T-helper 9 cell (primary cell): Measurements from ENCODE around the gene EPC2.

Experiments
- DNase-seq: peaks from one replicate; pipeline ENCODE4 v3.0.0-alpha.2; 2020
- total RNA-seq, 2 donors: gene quantifications; one replicate each; lab custom pipeline; 2026; lab: John Stamatoyannopoulos, UW

Gene EPC2, protein sequence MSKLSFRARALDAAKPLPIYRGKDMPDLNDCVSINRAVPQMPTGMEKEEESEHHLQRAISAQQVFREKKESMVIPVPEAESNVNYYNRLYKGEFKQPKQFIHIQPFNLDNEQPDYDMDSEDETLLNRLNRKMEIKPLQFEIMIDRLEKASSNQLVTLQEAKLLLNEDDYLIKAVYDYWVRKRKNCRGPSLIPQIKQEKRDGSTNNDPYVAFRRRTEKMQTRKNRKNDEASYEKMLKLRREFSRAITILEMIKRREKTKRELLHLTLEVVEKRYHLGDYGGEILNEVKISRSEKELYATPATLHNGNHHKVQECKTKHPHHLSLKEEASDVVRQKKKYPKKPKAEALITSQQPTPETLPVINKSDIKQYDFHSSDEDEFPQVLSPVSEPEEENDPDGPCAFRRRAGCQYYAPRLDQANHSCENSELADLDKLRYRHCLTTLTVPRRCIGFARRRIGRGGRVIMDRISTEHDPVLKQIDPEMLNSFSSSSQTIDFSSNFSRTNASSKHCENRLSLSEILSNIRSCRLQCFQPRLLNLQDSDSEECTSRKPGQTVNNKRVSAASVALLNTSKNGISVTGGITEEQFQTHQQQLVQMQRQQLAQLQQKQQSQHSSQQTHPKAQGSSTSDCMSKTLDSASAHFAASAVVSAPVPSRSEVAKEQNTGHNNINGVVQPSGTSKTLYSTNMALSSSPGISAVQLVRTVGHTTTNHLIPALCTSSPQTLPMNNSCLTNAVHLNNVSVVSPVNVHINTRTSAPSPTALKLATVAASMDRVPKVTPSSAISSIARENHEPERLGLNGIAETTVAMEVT
- 104 to 115 reads per million in 2 donors for total RNA-seq

DNA sequence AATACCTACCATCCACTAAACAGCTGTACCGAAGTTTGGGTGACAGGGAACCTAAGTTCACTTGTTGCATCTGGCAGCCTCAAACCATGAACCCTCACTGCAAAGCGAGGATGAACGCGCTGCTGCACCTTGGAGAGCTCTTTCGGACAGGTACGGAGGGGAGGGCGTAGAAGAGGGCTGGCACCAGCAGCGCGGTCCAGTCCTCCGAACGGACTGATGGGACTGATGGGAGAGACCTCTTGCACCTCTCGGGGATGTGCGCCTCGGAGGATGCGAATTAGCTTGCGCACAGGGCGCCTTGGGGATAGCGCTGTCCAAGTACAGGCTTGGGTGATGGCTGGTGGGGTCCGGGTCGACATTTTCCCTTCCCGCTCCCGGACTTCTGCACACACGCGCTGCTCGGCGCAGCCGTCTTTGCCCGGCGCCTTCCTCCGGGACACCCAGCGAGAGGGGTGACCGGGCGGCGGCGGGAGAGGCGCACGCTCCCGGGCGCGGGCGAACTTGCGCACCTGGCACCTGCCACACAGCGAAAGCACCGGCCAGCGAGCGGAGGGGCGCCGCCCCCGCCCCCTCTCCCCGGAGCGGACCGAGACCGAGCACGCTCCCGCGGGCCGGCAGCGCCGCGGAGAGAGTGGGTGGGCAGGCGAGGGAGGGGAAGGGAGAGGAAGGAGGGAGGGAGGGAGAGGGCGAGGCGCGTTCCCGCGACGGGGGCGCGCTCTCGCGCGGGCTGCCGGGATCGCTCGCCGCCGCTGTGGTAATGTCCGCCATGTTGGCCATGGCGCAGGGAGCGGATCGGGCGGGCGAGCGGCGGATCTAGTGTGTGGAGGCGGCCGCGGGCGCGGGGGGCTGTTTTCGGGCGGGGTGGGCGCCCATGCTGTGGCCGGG, at the start of gene EPC2:
Gene EPC2 (plus strand): TSS at position 754 of the 885 bp plus-strand sequence. CDS start 267 bp downstream, outside the sequence.
- peak; percentile 81 for DNase-seq

DNA sequence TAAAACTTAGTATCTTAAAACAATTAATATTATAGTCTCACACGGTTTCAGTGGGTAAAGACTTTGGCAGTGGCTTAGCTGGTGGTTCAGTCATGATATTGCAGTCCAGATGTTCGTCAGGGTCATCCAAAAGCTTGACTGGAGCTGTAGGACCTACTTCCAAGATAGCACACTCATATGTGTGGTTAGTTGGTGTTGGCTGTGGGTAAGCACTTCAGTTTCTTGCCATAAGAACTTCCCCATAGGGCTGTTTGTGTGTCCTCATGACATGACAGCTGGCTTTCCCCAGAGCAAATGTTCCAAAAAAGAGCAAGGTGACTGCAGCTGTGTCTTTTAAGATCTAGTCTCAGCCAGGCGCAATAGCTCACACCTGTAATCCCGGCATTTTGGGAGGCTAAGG, 48.5 kb upstream of the EPC2 start:
- no peak for DNase-seq

DNA sequence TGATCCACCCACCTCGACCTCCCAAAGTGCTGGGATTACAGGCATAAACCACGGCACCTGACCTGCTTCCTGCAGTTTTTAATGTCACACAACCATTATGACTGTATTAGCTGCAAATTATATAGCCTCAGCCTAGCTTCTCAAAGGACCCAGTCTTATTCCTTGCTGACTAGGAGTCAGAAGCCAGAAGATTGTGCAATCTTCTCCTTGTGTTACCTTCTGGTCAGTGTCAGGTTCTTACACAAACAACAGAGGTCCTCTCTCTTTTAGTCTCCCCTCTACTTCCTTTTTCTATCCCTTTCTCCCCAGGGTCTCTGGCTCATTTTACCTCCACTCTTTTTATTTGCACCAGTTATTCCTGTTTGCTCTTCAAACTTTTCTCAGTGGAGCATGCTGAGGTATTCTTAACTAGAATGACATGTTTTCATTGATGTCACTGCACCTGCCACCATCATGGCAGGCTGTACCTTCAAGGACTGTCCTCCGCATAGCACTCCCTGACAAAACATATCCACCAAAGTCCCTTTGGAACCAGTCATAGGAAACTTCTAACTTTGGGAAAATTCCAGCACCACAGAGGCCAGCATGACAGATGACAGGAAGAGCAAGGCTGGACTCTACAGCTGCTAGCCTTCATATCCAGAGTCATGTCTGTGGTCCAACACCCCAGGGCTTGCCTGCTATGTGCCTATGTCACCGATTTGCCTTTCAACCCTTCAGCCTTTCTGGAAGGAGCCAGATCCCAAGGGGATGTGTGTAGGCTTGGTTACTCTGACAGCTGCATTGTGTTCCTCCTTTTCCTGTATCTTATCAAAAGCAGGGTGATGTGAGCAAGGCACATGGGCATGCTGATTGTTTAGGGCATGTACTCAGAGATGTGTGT, 45.2 kb upstream of the EPC2 start:
- DNase-seq: no peak

DNA sequence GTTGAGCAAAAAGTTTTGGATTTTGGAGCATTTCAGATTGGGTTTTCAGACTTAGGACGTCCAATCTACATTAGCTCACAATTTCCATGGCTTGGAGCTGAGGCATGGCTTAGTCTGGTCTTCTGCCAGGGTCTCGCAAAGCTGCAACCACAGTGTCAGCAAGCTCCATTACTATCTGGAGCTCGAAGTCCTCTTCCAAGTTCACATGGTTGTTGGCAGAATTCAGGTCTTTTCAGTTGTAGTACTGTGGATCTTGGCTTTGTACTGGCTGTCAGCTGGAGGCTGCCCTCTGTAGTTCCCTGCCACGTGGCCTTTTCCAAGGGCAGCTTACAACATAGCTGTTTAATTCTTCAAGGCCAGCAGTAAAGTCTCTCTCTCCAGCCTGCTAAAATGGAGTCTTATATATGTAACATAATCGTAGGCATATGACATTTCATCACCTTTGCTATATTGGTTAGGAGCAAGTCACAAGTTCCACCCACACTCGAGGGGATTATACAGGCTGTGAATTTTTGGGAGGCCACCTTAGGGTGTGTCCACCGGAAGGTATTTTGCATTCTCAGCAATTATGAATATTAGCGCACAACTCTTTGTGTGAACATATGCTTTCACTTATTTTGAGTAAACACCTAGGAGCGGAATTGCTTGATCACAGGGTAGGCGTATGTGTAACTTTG, 41.5 kb upstream of the EPC2 start:
- no peak for DNase-seq

DNA sequence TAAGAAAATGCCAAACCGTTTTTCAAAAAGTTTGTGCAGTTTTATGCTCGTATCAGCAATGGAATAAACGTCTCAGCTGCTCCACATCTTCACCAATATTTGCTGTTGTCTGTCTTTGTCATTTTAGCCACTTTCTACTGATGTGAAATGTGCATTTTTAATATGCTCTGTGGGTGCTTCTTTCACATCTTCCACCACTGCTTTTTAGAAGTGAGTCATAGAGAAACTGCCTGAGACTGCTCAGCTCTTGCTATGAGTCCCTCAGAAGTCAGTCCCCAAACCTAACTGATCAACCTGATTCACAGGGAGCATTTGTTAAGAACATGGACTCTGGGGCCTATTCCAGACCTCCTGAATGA, 41.0 kb upstream of the EPC2 start:
- DNase-seq: no peak

DNA sequence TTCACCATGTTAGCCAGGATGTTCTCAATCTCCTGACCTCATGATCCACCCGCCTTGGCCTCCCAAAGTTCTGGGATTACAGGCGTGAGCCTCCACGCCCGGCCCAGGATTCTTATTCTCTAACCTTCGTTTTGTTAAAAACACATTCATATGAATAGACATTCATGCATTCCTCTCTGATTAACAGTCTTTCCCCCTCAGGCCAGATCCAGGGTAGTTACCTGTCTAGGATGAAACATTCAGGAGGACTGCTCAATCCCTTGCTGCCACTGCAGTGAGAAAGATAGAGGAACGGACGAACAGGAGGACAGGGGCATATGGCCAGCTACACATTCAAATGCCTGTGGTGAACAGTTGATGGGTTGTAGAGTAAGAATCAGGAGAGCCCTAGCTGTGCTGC, 39.6 kb upstream of the EPC2 start:
- no peak for DNase-seq

DNA sequence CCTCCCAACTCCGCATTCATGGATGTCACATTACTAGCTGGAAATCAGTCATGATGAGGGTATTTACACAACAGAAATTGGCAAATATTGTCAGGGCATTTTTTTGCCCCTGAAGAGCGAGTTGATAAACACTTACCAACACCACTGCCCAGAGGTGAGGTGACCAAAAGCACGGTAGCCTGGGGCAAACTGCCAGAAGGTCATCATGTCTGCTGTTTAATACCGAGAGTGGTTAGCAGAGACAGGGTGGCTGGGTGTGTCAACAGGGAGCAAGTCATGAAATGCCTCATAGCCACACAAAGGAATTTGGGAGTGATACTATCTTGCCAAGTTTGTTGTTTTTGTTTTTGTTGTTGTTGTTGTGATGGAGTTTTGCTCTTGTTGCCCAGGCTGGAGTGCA, 37.0 kb upstream of the EPC2 start:
- DNase-seq: no peak

DNA sequence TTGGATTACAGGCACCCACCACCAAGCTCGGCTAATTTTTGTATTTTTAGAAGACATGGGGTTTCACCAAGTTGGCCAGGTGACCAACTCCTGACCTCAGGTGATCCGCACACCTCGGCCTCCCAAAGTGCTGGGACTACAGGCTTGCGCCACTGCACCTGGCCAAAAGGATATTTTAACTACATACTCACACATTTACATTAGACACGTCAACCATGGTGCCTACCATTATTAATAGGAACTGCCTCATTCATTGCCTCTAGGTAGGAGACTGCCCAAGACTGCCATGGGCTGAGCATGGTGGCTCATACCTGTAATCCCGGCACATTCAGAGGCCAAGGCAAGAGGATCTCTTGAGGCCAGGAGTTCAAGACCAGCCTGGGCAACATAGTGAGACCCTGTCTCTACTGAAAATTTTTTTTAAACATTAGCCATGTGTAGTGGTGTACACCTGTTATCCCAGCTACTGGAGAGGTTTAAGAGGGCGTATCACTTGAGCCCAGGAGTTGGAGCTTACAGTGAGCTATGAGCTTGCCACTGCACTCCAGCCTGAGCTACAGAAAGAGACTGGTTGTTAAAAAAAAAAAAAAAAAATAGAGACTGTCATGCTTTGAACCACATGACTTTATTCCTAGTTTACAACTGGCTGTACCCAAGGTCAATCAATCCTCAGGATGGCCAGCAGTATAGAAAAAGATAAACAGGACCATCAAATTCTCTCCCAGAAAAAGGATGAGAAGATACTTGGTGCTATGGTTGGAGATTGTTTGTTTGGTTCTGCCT, 31.1 kb upstream of the EPC2 start:
- no peak for DNase-seq

DNA sequence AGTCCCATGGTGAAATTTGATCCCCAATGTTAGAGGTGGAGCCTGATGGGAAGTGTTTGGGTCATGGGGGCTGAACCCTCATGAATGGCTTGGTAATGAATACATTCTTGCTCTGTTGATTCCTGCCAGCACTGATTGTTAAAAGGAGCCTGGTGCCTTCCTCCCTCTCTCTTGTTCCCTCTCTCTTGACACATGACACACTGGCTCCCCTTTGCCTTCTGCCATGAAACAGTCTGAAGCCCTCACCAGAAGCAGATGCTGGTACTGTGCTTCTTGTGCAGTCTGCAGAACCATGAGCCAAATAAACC, 30.6 kb upstream of the EPC2 start:
- no peak for DNase-seq

DNA sequence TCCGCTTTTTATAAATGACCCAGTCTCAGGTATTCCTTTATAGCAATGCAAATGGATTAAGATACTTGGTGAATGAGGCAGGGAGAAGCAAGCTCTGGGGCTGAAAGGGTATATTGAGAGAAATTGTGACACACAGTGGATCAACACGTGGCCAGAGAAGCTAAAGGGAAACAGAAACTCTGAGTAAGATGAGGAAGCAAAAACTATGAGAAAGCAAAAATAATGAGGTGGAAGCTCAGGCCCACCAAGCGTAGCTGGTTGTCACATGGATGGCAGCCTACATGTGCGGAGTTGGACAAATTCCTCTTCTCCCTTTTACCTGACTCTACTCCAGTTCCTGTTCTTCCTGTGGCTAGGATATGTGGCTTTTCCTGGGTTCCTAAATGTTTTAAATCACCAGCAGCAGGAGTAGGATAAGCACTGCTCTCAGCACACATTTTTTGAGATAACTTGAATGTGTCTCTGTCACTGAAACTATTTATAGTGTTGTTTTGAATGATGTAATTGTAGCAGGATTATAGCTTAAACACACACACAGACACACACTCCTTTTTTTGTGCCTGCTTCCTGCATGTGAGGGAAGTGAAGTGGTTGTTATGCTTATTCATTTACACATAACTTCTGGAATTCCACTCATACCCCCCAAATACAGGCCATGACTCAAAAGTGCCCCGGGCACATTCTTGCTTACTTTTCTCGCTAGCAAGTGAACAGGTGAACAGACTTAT, 30.1 kb upstream of the EPC2 start:
- no peak for DNase-seq

DNA sequence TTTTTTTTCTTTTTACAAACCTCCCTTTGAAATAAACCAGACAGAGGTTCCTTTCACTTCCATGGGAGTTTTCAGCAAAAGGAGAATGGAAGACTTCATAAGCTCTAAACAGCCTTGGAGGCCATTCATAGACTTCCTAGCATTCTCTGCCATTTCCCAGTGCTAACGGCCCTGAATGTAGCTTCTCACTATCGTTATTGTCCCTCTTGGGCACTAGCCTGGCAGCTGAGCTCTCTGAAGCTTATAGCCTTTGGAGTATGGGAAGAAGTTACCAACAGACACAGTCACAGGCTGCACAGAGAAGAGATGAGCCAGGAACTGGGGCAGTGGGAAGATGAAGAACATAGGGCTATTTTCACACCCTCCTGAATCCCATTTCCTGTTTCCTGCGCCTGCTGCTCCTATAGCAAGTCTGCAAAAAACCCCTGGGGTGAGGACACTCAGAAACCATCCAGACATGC, 29.1 kb upstream of the EPC2 start:
- DNase-seq: no peak

DNA sequence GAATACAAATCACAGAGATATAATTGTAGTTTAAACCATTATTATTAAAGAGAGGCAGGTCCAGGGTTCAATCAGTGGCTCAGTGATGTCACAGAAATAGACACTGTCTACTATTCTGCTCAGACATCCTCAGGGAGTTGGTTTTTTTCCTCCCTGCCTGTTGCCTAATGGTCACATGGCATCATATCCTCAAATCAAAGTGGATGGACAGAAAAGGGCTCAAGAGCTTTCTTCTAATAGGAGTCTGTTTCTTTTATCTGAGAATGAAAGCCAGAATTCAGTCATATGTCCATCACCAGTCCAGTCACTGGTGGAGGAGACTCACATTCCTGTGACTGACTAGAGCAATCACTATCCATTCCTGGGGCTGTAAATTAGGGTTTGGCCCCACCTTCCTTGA, 27.9 kb upstream of the EPC2 start:
- DNase-seq: no peak

DNA sequence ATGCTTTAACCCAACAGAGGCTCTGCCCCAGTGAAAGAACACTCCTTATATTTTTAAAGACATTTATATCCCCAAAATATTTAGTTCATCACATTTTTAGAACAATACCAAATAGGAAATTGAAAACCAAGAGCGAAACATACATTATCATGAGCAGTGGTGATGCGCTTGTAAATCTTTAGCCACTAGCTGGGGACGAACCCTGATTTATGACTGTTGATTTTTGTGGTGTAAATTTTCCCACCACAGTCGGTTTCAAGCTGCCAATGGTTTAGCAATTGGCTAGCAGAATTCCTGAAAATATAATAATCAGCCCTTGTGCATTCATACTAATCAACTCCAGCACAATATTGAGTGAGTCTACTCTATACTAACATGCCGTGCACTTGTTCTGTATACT, 27.3 kb upstream of the EPC2 start:
- no peak for DNase-seq

DNA sequence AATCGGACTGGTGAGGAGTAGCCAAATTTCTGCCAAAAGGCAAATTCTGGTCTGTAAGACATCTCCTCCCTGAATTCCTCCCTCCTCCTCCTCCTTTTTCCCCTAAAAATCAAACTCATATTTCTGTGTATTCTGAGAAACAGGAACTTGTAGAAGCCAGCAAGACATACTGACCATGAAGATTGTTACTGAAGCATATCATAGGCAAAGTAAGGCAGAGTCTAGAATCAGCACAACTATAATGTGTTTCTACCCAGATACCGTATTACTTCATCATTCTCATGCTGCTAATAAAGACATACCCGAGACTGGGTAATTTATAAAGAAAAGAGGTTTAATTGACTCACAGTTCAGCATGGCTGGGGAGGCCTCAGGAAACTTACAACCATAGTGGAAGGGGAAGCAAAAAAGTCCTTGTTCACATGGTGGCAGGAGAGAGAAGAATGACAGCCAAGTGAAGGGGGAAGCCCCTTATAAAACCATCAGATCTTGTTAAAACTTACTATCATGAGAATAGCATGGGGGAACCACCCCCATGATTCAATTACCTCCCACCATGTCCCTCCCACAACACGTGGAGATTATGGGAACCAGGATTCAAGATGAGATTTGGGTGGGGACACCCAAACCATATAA, 24.9 kb upstream of the EPC2 start:
- DNase-seq: no peak

DNA sequence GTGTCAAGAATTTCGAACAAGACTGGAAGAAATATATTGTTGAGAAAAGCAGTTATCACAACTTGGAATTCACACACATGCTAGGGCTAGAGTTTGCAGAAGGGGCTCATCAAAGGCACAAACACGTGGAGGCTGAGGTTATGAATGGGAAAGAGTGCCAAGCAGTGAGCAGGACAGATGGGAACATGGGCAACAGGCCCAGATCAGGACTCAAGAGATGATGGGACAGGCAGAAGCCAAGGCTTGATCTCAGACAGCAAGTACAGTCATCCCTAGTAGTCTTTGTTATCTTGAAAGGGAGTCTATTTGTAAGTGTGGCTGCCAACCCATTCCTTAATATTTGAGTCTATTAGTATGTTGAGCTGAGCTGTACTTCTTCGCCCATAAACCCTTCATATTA, 22.2 kb upstream of the EPC2 start:
- no peak for DNase-seq

DNA sequence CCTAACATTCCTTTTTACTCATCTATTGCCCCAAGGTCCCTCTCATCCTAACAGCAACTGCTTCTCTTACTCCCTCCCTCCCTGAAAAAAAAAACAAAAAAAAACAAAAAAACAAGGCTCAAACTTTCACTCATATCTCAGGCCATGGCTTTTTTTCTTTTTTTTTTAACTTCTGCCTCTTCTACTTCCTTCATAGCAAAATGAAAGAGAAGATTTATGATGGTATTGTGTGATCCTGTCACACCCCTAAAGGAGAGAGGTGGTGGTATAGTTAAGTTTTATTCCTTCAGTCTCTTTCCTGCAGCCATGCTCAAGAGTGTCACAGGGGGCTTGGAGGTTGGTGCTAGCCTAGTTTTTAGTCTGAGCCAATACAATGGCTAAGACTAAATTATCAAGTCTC, 21.5 kb upstream of the EPC2 start:
- no peak for DNase-seq

DNA sequence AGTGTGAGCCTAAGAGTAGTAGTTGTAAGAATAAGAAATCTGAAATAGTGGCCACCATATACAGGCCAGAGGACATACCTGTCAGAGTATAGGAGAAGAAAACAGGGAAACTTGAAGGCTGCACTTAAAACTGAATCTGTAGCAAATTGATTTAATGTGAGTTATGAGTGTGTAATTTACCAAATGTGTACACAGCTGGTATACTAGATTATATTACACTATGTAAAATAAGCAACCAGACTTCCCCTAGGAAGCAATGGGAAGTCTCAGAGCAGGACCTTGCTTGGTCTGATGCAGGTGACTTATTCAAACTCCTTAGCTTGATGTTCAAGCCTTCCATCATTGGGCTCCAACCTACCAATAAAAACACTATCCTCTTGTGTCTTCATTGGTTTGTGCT, 17.3 kb upstream of the EPC2 start:
- no peak for DNase-seq

DNA sequence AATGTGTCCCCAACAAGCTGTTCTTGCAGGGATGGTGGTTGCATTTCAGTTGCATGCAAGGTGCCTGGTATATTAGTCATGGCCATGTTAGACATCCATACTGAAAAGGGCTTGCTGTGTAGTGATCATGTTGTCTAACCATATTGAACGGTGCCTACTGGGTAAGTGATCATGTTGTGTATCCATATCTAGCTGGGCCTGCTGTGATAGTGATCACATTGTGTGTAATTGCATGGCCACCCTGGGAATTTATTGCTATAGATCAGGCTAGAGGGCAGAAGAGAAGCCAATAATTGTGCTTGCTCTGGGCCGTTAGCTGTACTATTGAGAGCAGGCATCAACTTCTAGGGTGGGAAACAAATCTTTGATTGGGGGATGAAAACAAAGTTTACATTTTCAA, 9.8 kb upstream of the EPC2 start:
- no peak for DNase-seq

DNA sequence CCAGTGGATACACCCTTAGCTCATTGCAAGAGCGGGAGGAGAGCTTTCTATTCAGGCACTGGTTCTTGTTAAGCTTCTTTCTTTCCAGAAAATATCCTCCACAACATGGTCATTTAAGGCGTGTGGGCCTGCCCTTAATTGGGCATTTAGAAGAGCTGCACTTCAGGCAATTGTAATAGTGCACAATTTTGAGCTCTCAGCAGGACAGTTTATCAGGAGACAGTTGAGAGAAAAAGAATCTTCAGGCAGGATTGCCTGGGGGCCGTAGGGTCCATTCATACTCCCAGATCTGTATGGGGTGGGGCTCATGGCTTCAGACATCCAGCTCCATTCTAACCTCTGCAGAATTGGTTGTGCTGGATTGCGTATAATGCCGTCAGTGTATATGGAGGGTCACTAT, 6.0 kb upstream of the EPC2 start:
- DNase-seq: no peak

DNA sequence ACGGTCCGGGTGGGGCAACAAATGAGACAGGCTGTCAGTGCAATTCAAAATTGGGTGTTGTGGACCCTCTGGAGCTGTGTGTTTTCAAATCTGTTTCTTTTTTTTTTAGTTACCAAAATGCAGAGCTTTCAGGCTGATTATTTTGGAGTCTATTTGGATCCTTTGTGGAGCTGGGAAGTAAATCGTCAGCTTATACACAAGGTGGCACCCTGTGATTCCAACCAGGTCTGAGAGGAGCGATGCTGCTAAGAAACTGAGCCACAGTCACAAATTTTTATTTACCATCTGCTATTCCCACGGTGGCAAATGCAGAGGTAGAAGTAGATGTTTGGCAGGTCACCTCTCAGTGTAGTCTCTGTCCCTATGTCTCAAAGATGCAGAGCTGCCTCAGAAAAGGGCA, 3.8 kb upstream of the EPC2 start:
- DNase-seq: no peak
